Karpas-422 (cell line): ENCODE data around the gene INKA1. TPM values are rescaled to one million over a fixed set of nuclear protein-coding genes. Genes with fewer than 3 reads are reported as not detected.
"Not testable (repeated sequence)": the region's sequence is repeated elsewhere in the genome, so short reads cannot be mapped to it uniquely, and the experiment has no call there.

Source experiments
- DNase-seq: peaks from one replicate; pipeline ENCODE4 v3.0.0-alpha.2; 2015
- H2AFZ ChIP-seq: fragments of 200-600 bp; sonication (generic); 2 replicates; pipeline ENCODE4 v1.6.1; 2014; ENCODE audit warnings: antibody characterized with exemption, low read length, mixed read lengths
- H3K27ac ChIP-seq: fragments of 200-600 bp; sonication (generic); 2 replicates; pipeline ENCODE4 v1.5.1; 2014; ENCODE audit warnings: mild to moderate bottlenecking, low read length, moderate library complexity
- H3K27me3 ChIP-seq: fragments of 200-600 bp; sonication (generic); 2 replicates; pipeline ENCODE4 v1.6.1; 2014; ENCODE audit warnings: low read length, mixed read lengths
- H3K36me3 ChIP-seq: fragments of 200-600 bp; sonication (generic); 2 replicates; pipeline ENCODE4 v1.6.1; 2014; ENCODE audit warnings: low read length, mixed read lengths; ENCODE audit not compliant: insufficient read depth
- H3K4me1 ChIP-seq: fragments of 200-600 bp; sonication (generic); 2 replicates; pipeline ENCODE4 v1.6.1; 2014; ENCODE audit warnings: mild to moderate bottlenecking, low read length, mixed read lengths
- H3K4me2 ChIP-seq: fragments of 200-600 bp; sonication (generic); 2 replicates; pipeline ENCODE4 v1.6.1; 2014; ENCODE audit warnings: low read length, low read depth, mild to moderate bottlenecking; ENCODE audit not compliant: poor library complexity, severe bottlenecking
- H3K4me3 ChIP-seq: fragments of 200-600 bp; sonication (generic); 2 replicates; pipeline ENCODE4 v1.5.1; 2014; ENCODE audit warnings: mild to moderate bottlenecking, antibody characterized with exemption, low read length, mixed read lengths
- H3K79me2 ChIP-seq: fragments of 200-600 bp; sonication (generic); 2 replicates; pipeline ENCODE4 v1.6.1; 2014; ENCODE audit warnings: mild to moderate bottlenecking, low read length, mixed read lengths
- H3K9ac ChIP-seq: fragments of 200-600 bp; sonication (generic); 2 replicates; pipeline ENCODE4 v1.6.0; 2014; ENCODE audit warnings: low read length
- H3K9me2 ChIP-seq: fragments of 200-600 bp; sonication (generic), shearing (Covaris generic); replicated peaks from 2 replicates; pipeline ENCODE4 v1.6.0; 2014; ENCODE audit warnings: mild to moderate bottlenecking, low read length, moderate library complexity; ENCODE audit not compliant: insufficient read depth
- H3K9me3 ChIP-seq: fragments of 300-700, 200-600 bp; sonication (generic); 2 replicates; pipeline ENCODE4 v1.6.1; 2014; ENCODE audit warnings: low read length, mixed read lengths
- H4K20me1 ChIP-seq: fragments of 200-600 bp; sonication (generic); 2 replicates; pipeline ENCODE4 v1.6.1; 2014; ENCODE audit warnings: mild to moderate bottlenecking, antibody characterized with exemption, low read length, low read depth; ENCODE audit not compliant: insufficient read depth
- total RNA-seq: library from RNA; depleted of rRNA; stranded (reverse); fragments of >200 nt; shearing (Covaris generic); gene quantifications from 2 replicates; pipeline ENCODE4 v1.2.3, GENCODE V29; 2014; ENCODE audit warnings: low replicate concordance

Gene INKA1
- total RNA-seq, 1 experiment from 2014 or later = 5.7 TPM

DNA sequence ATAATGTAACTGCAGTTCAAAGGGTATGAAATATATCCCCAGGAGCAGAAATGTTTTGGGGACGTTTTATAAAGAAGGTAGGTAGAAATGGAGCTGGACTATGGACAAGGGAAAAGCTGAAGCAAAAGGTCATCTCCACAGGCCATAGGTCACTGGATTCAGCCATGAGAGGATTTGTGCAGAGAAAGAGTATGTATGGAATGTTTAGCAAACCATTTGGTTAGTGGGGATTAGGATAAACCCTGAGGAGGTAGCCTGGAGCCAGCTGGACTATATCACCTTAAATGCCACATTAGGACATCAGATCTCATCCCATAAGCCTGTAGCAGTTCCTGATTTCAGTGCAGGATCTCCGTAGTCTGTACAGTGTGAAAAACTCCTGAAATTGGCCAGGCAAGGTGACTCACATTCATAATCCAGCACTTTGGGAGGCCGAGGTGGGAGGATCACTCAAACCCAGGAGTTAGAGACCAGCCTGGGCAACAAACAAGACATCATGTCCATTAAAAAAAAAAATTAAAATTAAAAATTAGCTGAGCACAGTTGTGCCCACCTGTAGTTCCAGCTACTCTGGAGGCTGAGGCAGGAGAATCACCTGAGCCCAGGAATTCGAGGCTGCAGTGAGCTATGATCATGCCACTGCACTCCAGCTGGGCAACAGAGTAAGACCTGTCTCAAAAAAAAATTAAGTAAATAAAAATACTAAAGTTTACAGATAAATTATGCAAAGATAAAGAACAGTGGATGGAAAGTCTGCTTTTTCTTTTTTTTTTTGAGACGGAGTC lies 21.5 kb upstream of the INKA1 start:
- no peaks in the 10 kb centered on the region for H3K9me3 ChIP-seq
- no peaks in the 10 kb centered on the region for H4K20me1 ChIP-seq
- H3K4me2 ChIP-seq = no peak overlapping the region
- no peaks in the 10 kb centered on the region for H3K27me3 ChIP-seq
- H3K4me1 ChIP-seq = peaks cover 10% of the 10 kb centered on the region
- H3K79me2 ChIP-seq = peaks cover 84% of the 10 kb centered on the region
- no peak overlapping the region for H2AFZ ChIP-seq
- DNase-seq = no peak
- H3K27ac ChIP-seq = no peak overlapping the region
- peaks cover 10% of the 10 kb centered on the region for H3K36me3 ChIP-seq
- no peak overlapping the region for H3K9ac ChIP-seq
- H3K4me3 ChIP-seq = no peak overlapping the region
- no peaks in the 10 kb centered on the region for H3K9me2 ChIP-seq

DNA sequence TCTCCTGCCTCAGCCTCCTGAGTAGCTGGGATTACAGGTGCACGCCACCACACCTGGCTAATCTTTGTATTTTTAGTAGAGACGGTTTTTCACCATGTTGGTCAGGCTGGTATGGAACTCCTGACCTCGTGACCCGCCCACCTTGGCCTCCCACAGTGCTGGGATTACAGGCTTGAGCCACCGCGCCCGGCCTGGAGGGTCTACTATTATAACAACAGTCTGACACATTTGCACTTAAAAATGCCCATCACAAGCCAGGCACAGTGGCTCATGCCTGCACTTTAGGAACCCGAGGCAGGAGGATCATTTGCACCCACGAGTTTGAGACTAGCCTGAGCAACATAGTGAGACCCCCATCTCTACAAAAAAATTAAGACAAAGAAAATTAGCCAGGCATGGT lies 20.8 kb upstream of the INKA1 start:
- not testable (repeated sequence) for H4K20me1 ChIP-seq, DNase-seq, H3K9me2 ChIP-seq, H3K27ac ChIP-seq, H2AFZ ChIP-seq, H3K4me2 ChIP-seq, H3K27me3 ChIP-seq, H3K9ac ChIP-seq, H3K9me3 ChIP-seq, H3K4me3 ChIP-seq, H3K36me3 ChIP-seq
- Histone ChIP-seq H3K79me2 (peaks cover 78% of the 10 kb centered on the region), H3K4me1 (peaks cover 17% of the 10 kb centered on the region)

GRCh38 chr3:49785565-49786356 lies 17.3 kb upstream of the INKA1 start:
- Histone ChIP-seq H3K4me3 (peak overlapping the region; percentile 91), H3K79me2 (peaks cover 49% of the 10 kb centered on the region), H3K9me2 (no peaks in the 10 kb centered on the region), H2AFZ (peak overlapping the region; percentile 25; the same call in 1 of the 2 replicates), H3K9me3 (no peaks in the 10 kb centered on the region), H3K4me2 (peak overlapping the region; percentile 96), H3K27ac (peak overlapping the region; percentile 51), H3K27me3 (no peaks in the 10 kb centered on the region), H3K4me1 (peaks cover 29% of the 10 kb centered on the region), H3K9ac (peak overlapping the region; percentile 85), H4K20me1 (no peaks in the 10 kb centered on the region), H3K36me3 (peaks cover 6% of the 10 kb centered on the region)
- DNase-seq = peak; percentile 67

- Histone ChIP-seq H3K36me3 (peaks cover 2% of the 10 kb centered on the region), H3K4me1 (peaks cover 32% of the 10 kb centered on the region), H3K9me2 (no peaks in the 10 kb centered on the region), H3K27ac (peak within 1 kb of the TSS; percentile 51), H3K9ac (peak within 1 kb of the TSS; percentile 85), H3K79me2 (peaks cover 41% of the 10 kb centered on the region), H3K9me3 (no peaks in the 10 kb centered on the region), H2AFZ (peak within 1 kb of the TSS; percentile 76; the same call in 1 of the 2 replicates), H3K27me3 (no peaks in the 10 kb centered on the region), H3K4me3 (peak within 1 kb of the TSS; percentile 91), H3K4me2 (peak within 1 kb of the TSS; percentile 96), H4K20me1 (no peaks in the 10 kb centered on the region)
- DNase-seq = peak; percentile 100
These were observed 16.5 kb upstream of the INKA1 start, which contains the start of gene IP6K1 for GRCh38 chr3:49786357-49787181. Gene IP6K1 (minus strand): TSS chr3:49786542. CDS start chr3:49748040, 38,502 bp downstream.

DNA sequence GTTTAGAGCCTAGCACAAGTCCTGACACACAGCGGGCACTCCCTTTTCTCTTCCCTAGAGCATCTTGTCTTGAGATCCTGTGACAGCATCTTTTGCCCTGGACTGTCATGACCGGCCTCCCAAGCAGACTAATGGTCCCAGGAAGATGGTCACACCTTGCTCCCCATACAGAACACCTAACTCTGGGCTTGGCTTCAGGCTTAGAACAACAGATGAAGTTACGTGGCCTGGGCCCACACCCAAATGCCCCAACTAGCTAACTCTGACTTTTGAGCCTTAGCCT lies 15.9 kb upstream of the INKA1 start:
- no peaks in the 10 kb centered on the region for H3K36me3 ChIP-seq
- no peaks in the 10 kb centered on the region for H4K20me1 ChIP-seq
- H3K9ac ChIP-seq = peak overlapping the region; percentile 78
- H2AFZ ChIP-seq = no peak overlapping the region
- H3K4me1 ChIP-seq = peaks cover 32% of the 10 kb centered on the region
- peaks cover 37% of the 10 kb centered on the region for H3K79me2 ChIP-seq
- no peak overlapping the region for H3K27ac ChIP-seq
- no peaks in the 10 kb centered on the region for H3K9me3 ChIP-seq
- DNase-seq = no peak
- no peaks in the 10 kb centered on the region for H3K9me2 ChIP-seq
- no peaks in the 10 kb centered on the region for H3K27me3 ChIP-seq
- peak overlapping the region; percentile 91 for H3K4me3 ChIP-seq
- H3K4me2 ChIP-seq = peak overlapping the region; percentile 96

GRCh38 chr3:49787536-49787935 lies 15.5 kb upstream of the INKA1 start:
- H3K79me2 ChIP-seq = peaks cover 33% of the 10 kb centered on the region
- H3K4me3 ChIP-seq = peak overlapping the region; percentile 91; the same call in 1 of the 2 replicates
- no peaks in the 10 kb centered on the region for H3K9me3 ChIP-seq
- no peaks in the 10 kb centered on the region for H4K20me1 ChIP-seq
- H3K27ac ChIP-seq = no peak overlapping the region
- DNase-seq = no peak
- peak overlapping the region; percentile 96 for H3K4me2 ChIP-seq
- H3K9ac ChIP-seq = peak overlapping the region; percentile 78; the same call in 1 of the 2 replicates
- H3K36me3 ChIP-seq = no peaks in the 10 kb centered on the region
- H3K9me2 ChIP-seq = no peaks in the 10 kb centered on the region
- H2AFZ ChIP-seq = no peak overlapping the region
- H3K27me3 ChIP-seq = no peaks in the 10 kb centered on the region
- H3K4me1 ChIP-seq = peaks cover 32% of the 10 kb centered on the region

DNA sequence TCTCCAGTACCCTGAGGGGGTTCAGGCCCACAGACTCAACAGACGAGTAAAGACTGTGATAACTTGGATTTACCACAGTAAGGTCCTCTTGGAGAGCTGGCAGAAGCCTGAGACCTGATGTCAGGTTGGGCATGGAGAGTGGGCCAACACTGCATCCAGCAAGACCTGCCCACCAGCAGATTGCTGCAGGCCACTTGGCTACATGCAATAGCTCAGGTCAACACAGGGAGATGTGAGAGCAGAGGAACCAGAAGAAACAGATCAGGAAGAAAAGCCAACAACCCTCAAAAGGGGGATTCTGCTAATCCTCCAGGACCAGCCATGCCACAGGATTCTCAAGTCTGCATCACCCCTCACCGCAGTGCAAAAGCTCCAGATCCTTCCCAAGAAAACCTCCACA lies 15.0 kb upstream of the INKA1 start:
- Histone ChIP-seq H4K20me1 (no peaks in the 10 kb centered on the region), H3K4me2 (no peak overlapping the region), H3K27me3 (no peaks in the 10 kb centered on the region), H3K9ac (no peak overlapping the region), H3K36me3 (no peaks in the 10 kb centered on the region), H3K9me3 (no peaks in the 10 kb centered on the region), H3K4me1 (peaks cover 32% of the 10 kb centered on the region), H2AFZ (no peak overlapping the region), H3K79me2 (peaks cover 30% of the 10 kb centered on the region), H3K4me3 (no peak overlapping the region), H3K9me2 (no peaks in the 10 kb centered on the region), H3K27ac (no peak overlapping the region)
- no peak for DNase-seq
